ENCODE data around the gene PADI6. TPM values are rescaled to one million over a fixed set of nuclear protein-coding genes. Genes with fewer than 3 reads are reported as not detected.

The PADI6 gene
- total and polyA plus RNA-seq, 9 of the 15 experiments (the other 6 are each of a cell fraction or from before 2014, with no cell fraction given): not detected

DNA sequence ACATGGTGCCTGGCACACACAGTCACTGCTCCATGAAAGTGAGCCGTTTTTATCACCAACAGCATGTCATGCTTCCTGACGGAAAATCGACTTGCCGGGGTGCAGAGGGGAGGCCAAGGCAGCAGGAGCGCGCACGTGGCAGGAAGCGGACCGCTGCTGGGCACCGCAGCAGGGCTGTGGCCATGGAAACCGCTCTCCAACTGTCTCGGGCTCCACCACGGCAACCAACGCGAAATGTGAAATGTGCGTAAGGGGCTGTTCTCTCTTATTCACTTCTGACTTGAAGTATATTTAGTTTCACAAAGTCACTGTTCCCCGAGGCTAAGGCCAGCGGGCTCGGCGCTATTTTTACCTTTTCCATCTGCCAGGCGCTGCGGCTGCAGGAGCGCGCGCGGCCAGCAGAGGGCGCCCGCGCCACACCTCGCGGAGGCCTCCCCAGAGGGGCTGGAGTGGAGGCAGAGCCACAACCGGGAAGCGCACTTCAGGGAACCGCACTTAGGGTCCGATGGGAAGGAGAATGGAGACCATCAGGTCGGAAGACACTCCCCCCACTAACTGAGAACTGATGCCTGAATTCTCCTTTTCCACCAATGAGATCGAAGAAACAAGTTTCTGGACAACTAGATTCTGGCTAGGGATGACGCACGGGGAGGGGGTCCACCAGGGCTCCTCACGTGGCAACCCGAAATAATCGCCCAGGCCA is 47.8 kb downstream of the PADI6 start (continued):
- peak; percentile 72 for TF ChIP-seq SMC3 (conservative IDR thresholded peaks at IDR 0.05; ENCODE audit: insufficient read depth, low read depth, low read length)
- no peak for TF ChIP-seq USF2 (CRISPR knock-in tag; IDR thresholded peaks at IDR 0.05)
- TF ChIP-seq SMAD2 (IDR thresholded peaks at IDR 0.05; ENCODE audit: low read depth, low read length): no peak
- TF ChIP-seq ZNF121 (CRISPR knock-in tag; conservative IDR thresholded peaks at IDR 0.05): no peak
- peak; percentile 41; the same call in 1 of the 2 replicates for TF ChIP-seq TFAP4 (CRISPR knock-in tag; IDR thresholded peaks at IDR 0.05; ENCODE audit: borderline replicate concordance)
- 0 out of 2 replicates have a peak, but pooled peaks have one; percentile 26 for TF ChIP-seq L3MBTL2 (IDR thresholded peaks at IDR 0.05)
- TF ChIP-seq MYBL2 (IDR thresholded peaks at IDR 0.05; ENCODE audit: low read depth): no peak
- TF ChIP-seq MYBL2 (CRISPR knock-in tag; IDR thresholded peaks at IDR 0.05; ENCODE audit: borderline replicate concordance): no peak
- peak; percentile 53 for TF ChIP-seq SUPT5H (IDR thresholded peaks at IDR 0.05)
- peak; percentile 79 for TF ChIP-seq FIP1L1 (IDR thresholded peaks at IDR 0.05; ENCODE audit: low read depth, low read length, poor library complexity, severe bottlenecking)
- TF ChIP-seq DEAF1 (CRISPR knock-in tag; IDR thresholded peaks at IDR 0.05): peak; percentile 76
- TF ChIP-seq POLR2B (IDR thresholded peaks at IDR 0.05; ENCODE audit: low read depth, partially characterized antibody): no peak
- TF ChIP-seq NCOR1 (IDR thresholded peaks at IDR 0.05): no peak
- TF ChIP-seq, protein P1, sequence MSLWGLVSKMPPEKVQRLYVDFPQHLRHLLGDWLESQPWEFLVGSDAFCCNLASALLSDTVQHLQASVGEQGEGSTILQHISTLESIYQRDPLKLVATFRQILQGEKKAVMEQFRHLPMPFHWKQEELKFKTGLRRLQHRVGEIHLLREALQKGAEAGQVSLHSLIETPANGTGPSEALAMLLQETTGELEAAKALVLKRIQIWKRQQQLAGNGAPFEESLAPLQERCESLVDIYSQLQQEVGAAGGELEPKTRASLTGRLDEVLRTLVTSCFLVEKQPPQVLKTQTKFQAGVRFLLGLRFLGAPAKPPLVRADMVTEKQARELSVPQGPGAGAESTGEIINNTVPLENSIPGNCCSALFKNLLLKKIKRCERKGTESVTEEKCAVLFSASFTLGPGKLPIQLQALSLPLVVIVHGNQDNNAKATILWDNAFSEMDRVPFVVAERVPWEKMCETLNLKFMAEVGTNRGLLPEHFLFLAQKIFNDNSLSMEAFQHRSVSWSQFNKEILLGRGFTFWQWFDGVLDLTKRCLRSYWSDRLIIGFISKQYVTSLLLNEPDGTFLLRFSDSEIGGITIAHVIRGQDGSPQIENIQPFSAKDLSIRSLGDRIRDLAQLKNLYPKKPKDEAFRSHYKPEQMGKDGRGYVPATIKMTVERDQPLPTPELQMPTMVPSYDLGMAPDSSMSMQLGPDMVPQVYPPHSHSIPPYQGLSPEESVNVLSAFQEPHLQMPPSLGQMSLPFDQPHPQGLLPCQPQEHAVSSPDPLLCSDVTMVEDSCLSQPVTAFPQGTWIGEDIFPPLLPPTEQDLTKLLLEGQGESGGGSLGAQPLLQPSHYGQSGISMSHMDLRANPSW (CRISPR knock-in tag; IDR thresholded peaks at IDR 0.05): peak; percentile 85; the same call in 1 of the 2 replicates
- peak; percentile 17 for TF ChIP-seq PRDM10 (IDR thresholded peaks at IDR 0.05; ENCODE audit: partially characterized antibody)
